HCT116 (cell line): ENCODE results near the gene PLEKHH2. TPM values are rescaled to one million over a fixed set of nuclear protein-coding genes. Genes with fewer than 3 reads are reported as not detected.

Experiments
- ATAC-seq: fragments of 200-7000 bp; cut with Tn5 transposase; 2 replicates; pipeline ENCODE4 v1.9.1; 2020; ENCODE audit warnings: mild to moderate bottlenecking, moderate library complexity
- BruUV-seq: library from RNA; stranded (reverse); fragments of 400-500 nt; replicated peaks from 2 replicates; lab custom pipeline; 2021; lab: Mats Ljungman, UMichigan
- CTCF ChIA-PET: fragments of 300-600 bp; sonication (Branson Sonifier 250); formaldehyde crosslinking; loops from one replicate; lab custom pipeline; 2021; ENCODE audit warnings: antibody characterized with exemption; lab: Charles Lee
- POLR2A ChIA-PET: fragments of 300-600, 350-600 bp; sonication (Branson Sonifier 250); formaldehyde crosslinking; loops from one replicate; lab custom pipeline; 2021; ENCODE audit warnings: antibody characterized with exemption; lab: Charles Lee
- RAD21 ChIA-PET, 2 experiments: fragments of 300-600 bp; sonication (Branson Sonifier 250); formaldehyde crosslinking; loops; one replicate each; lab custom pipeline; 2023; ENCODE audit warnings: low total read pairs in 2 of 2; ENCODE audit not compliant: uncharacterized antibody in 2 of 2, unreplicated experiment in 2 of 2, low non-redundant PET in 1 of 2; lab: Charles Lee
- DNase-seq: peaks from one replicate; pipeline ENCODE4 v3.0.0-alpha.2; 2010; ENCODE audit warnings: low read depth, low spot score
- H2AFZ ChIP-seq: fragments of 200-600 bp; shearing (Covaris generic), sonication (generic); 2 replicates; pipeline ENCODE4 v1.6.1; 2017; ENCODE audit warnings: low read depth, mixed run types, mixed read lengths, antibody characterized with exemption, low read length; ENCODE audit not compliant: poor library complexity, severe bottlenecking
- H3K27ac ChIP-seq: 2 replicates; pipeline ENCODE4 v1.5.1; 2012; ENCODE audit warnings: low read depth, low read length
- H3K27me3 ChIP-seq: fragments of 200-600 bp; sonication (generic); 2 replicates; pipeline ENCODE4 v1.6.1; 2016; ENCODE audit warnings: mixed run types, low read length, mixed read lengths; ENCODE audit not compliant: insufficient read depth
- H3K36me3 ChIP-seq, 2 experiments: fragments of 200-500 bp in 1 of 2; fragments of 200-600 bp in 1 of 2; sonication (Bioruptor generic) in 1 of 2; sonication (generic) in 1 of 2; 2 replicates each; pipeline versions ENCODE4 v1.5.1 to v1.6.1; 2014 to 2016; ENCODE audit warnings: low read length in 2 of 2, inconsistent platforms in 1 of 2, mixed read lengths in 1 of 2, mixed run types in 1 of 2; ENCODE audit not compliant: insufficient read depth in 2 of 2, control insufficient read depth in 1 of 2
- H3K4me1 ChIP-seq, 2 experiments: fragments of 200-600 bp in 1 of 2; sonication (generic) in 1 of 2; 2 replicates each; pipeline versions ENCODE4 v1.5.1 to v1.6.1; 2012 to 2017; ENCODE audit warnings: low read length in 2 of 2, inconsistent platforms in 1 of 2, mild to moderate bottlenecking in 1 of 2, mixed read lengths in 1 of 2, mixed run types in 1 of 2, moderate library complexity in 1 of 2; ENCODE audit not compliant: insufficient read depth in 2 of 2, control insufficient read depth in 1 of 2
- H3K4me2 ChIP-seq: fragments of 200-600 bp; sonication (generic); 2 replicates; pipeline ENCODE4 v1.6.1; 2017; ENCODE audit warnings: mixed run types, low read length, mixed read lengths
- H3K4me3 ChIP-seq, 2 experiments: fragments of 200-600 bp in 1 of 2; sonication (generic) in 1 of 2; replicated peaks in 1 of 2; 2 replicates each; pipeline ENCODE4 v1.5.1; 2011 to 2016; ENCODE audit warnings: low read length in 2 of 2, control low read depth in 1 of 2, low read depth in 1 of 2, mild to moderate bottlenecking in 1 of 2, mixed read lengths in 1 of 2, mixed run types in 1 of 2
- H3K79me2 ChIP-seq: fragments of 200-600 bp; sonication (generic); 2 replicates; pipeline ENCODE4 v1.6.1; 2017; ENCODE audit warnings: mild to moderate bottlenecking, mixed run types, low read length, moderate library complexity, mixed read lengths; ENCODE audit not compliant: insufficient read depth
- H3K9ac ChIP-seq: fragments of 200-600 bp; sonication (generic); 2 replicates; pipeline ENCODE4 v1.6.1; 2016; ENCODE audit warnings: low read length, mixed read lengths
- H3K9me2 ChIP-seq: fragments of 200-600 bp; sonication (generic), shearing (Covaris generic); 2 replicates; pipeline ENCODE4 v1.6.1; 2017; ENCODE audit warnings: mixed run types, mild to moderate bottlenecking, moderate library complexity; ENCODE audit not compliant: insufficient read depth
- H3K9me3 ChIP-seq, 2 experiments: fragments of 200-500 bp in 1 of 2; fragments of 200-600 bp in 1 of 2; sonication (Bioruptor generic) in 1 of 2; sonication (generic) in 1 of 2; 2 replicates each; pipeline ENCODE4 v1.6.1; 2014 to 2017; ENCODE audit warnings: low read length in 2 of 2, mixed read lengths in 2 of 2, inconsistent platforms in 1 of 2, low read depth in 1 of 2, mild to moderate bottlenecking in 1 of 2, mixed run types in 1 of 2, moderate library complexity in 1 of 2; ENCODE audit not compliant: control insufficient read depth in 1 of 2, insufficient read depth in 1 of 2
- H4K20me1 ChIP-seq: fragments of 200-600 bp; sonication (generic), shearing (Covaris generic); 2 replicates; pipeline ENCODE4 v1.6.1; 2017; ENCODE audit warnings: mixed run types, mild to moderate bottlenecking, moderate library complexity; ENCODE audit not compliant: insufficient read depth
- ATF3 ChIP-seq: IDR thresholded peaks from 2 replicates; pipeline ENCODE4 v1.6.1; 2012
- EGR1 ChIP-seq: IDR thresholded peaks from 2 replicates; pipeline ENCODE4 v1.6.1; 2012; ENCODE audit warnings: low read depth
- ELF1 ChIP-seq: IDR thresholded peaks from 2 replicates; pipeline ENCODE4 v1.6.1; 2012; ENCODE audit warnings: low read depth, borderline replicate concordance
- EZH2 ChIP-seq: fragments of 200-600 bp; sonication (generic); IDR thresholded peaks from 2 replicates; pipeline ENCODE4 v1.6.1; 2017; ENCODE audit warnings: antibody characterized with exemption, mixed run types
- EZH2phosphoT487 ChIP-seq: fragments of 200-600 bp; IDR thresholded peaks from 2 replicates; pipeline ENCODE4 v1.6.1; 2018; ENCODE audit warnings: antibody characterized with exemption, borderline replicate concordance
- JUND ChIP-seq: IDR thresholded peaks from 2 replicates; pipeline ENCODE4 v1.6.1; 2012
- MAX ChIP-seq: IDR thresholded peaks from 2 replicates; pipeline ENCODE4 v1.6.1; 2012
- POLR2A ChIP-seq: IDR thresholded peaks from 2 replicates; pipeline ENCODE4 v1.7.0; 2011; ENCODE audit warnings: borderline replicate concordance; ENCODE audit not compliant: insufficient read depth, insufficient read length; ENCODE audit errors: extremely low read depth
- SIN3A ChIP-seq: IDR thresholded peaks from 2 replicates; pipeline ENCODE4 v1.6.1; 2012; ENCODE audit warnings: low read depth
- SP1 ChIP-seq: IDR thresholded peaks from 2 replicates; pipeline ENCODE4 v1.6.1; 2012; ENCODE audit warnings: low read depth
- SRF ChIP-seq: IDR thresholded peaks from 2 replicates; pipeline ENCODE4 v1.6.1; 2012; ENCODE audit warnings: low read depth
- TCF7L2 ChIP-seq: IDR thresholded peaks from 2 replicates; pipeline ENCODE4 v1.7.0; 2011; ENCODE audit warnings: borderline replicate concordance, inconsistent platforms; ENCODE audit not compliant: insufficient read depth, insufficient read length; ENCODE audit errors: extremely low read depth
- YY1 ChIP-seq: IDR thresholded peaks from 2 replicates; pipeline ENCODE4 v1.6.1; 2011; ENCODE audit warnings: low read length, low read depth, moderate library complexity, mild to moderate bottlenecking; ENCODE audit not compliant: insufficient replicate concordance; ENCODE audit errors: extremely low read depth
- ZBTB33 ChIP-seq: IDR thresholded peaks from 2 replicates; pipeline ENCODE4 v1.6.1; 2011; ENCODE audit warnings: mild to moderate bottlenecking, low read length, moderate library complexity; ENCODE audit not compliant: insufficient replicate concordance; ENCODE audit errors: extremely low read depth
- intact Hi-C: fragments of 100-400 bp; cut with micrococcal nuclease; formaldehyde crosslinking; loops from 2 replicates; pipeline ENCODE4 v1.10.0; 2022
- total RNA-seq: library from RNA; stranded (reverse); gene quantifications from one replicate; pipeline ENCODE4 v1.2.1, GENCODE V29; 2021; ENCODE audit not compliant: unreplicated experiment

The PLEKHH2 gene
- total RNA-seq, 1 experiment from 2014 or later: 7.8 TPM

- ATAC-seq (no peak), DNase-seq (no peak)
- H3K79me2 ChIP-seq: no peaks in the 10 kb centered on the region
- H3K9ac ChIP-seq: no peak overlapping the region
- H3K27ac ChIP-seq: no peak overlapping the region
- ChIA-PET CTCF (interaction anchor here (1.1 kb wide), 1 partner anchor 37 kb away, joined by 3 read pairs; no protein-coding TSS in a partner anchor), POLR2A (no interaction called here), RAD21 (no interaction called here)
- H3K4me3 ChIP-seq: no peak overlapping the region
- peaks cover 0 to 8% of the 10 kb centered on the region in 2 experiments; a peak in 1 of 4 replicates for H3K4me1 ChIP-seq
- no peak overlapping the region for H2AFZ ChIP-seq
- H3K27me3 ChIP-seq: no peaks in the 10 kb centered on the region
- H3K9me2 ChIP-seq: no peaks in the 10 kb centered on the region
- no peaks in the 10 kb centered on the region for H3K9me3 ChIP-seq
- BruUV-seq: no TSS peak
- intact Hi-C loops: no loop called here
- H3K4me2 ChIP-seq: no peak overlapping the region
- no peaks in the 10 kb centered on the region for H4K20me1 ChIP-seq
- H3K36me3 ChIP-seq: no peaks in the 10 kb centered on the region
- TF ChIP-seq TCF7L2 (no peak), ATF3 (no peak), ZBTB33 (no peak), SP1 (no peak), YY1 (no peak), JUND (no peak), SRF (no peak), EZH2phosphoT487 (no peak), MAX (no peak), SIN3A (no peak), EZH2 (no peak), ELF1 (no peak), EGR1 (no peak), POLR2A (no peak)
Measured at GRCh38 chr2:43642363-43642762, 5.3 kb downstream of the PLEKHH2 start.
